NB4 (cell line): Measurements from ENCODE around the gene MARCHF4.

Source experiments
- MYC ChIP-seq: IDR thresholded peaks from 2 replicates; pipeline ENCODE4 v1.6.1; 2011; ENCODE audit warnings: low read depth, low read length
- POLR2A ChIP-seq: IDR thresholded peaks from 2 replicates; pipeline ENCODE4 v1.6.1; 2011; ENCODE audit warnings: mild to moderate bottlenecking; ENCODE audit not compliant: insufficient read length; ENCODE audit errors: extremely low read depth
- TF ChIP-seq, protein P1 (sequence below): IDR thresholded peaks from one replicate; pipeline ENCODE4 v1.5.1; 2012; ENCODE audit warnings: low read depth, low read length
- TF ChIP-seq, protein P2 (sequence below): IDR thresholded peaks from 2 replicates; pipeline ENCODE4 v1.6.1; 2011; ENCODE audit warnings: low read depth, low read length

GRCh38 chr2:216365518-216365917 is 6.8 kb downstream of the MARCHF4 start:
- TF ChIP-seq, protein P1, sequence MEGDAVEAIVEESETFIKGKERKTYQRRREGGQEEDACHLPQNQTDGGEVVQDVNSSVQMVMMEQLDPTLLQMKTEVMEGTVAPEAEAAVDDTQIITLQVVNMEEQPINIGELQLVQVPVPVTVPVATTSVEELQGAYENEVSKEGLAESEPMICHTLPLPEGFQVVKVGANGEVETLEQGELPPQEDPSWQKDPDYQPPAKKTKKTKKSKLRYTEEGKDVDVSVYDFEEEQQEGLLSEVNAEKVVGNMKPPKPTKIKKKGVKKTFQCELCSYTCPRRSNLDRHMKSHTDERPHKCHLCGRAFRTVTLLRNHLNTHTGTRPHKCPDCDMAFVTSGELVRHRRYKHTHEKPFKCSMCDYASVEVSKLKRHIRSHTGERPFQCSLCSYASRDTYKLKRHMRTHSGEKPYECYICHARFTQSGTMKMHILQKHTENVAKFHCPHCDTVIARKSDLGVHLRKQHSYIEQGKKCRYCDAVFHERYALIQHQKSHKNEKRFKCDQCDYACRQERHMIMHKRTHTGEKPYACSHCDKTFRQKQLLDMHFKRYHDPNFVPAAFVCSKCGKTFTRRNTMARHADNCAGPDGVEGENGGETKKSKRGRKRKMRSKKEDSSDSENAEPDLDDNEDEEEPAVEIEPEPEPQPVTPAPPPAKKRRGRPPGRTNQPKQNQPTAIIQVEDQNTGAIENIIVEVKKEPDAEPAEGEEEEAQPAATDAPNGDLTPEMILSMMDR, result no peak
- TF ChIP-seq, protein P2, sequence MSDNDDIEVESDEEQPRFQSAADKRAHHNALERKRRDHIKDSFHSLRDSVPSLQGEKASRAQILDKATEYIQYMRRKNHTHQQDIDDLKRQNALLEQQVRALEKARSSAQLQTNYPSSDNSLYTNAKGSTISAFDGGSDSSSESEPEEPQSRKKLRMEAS, result no peak
- TF ChIP-seq MYC, result no peak
- TF ChIP-seq POLR2A, result no peak
